PC-9 (cell line): ENCODE measurements around the gene KRT39. TPM values are rescaled to one million over a fixed set of nuclear protein-coding genes. Genes with fewer than 3 reads are reported as not detected.

Experiments used
- BruUV-seq: library from RNA; stranded (reverse); fragments of 400-500 nt; replicated peaks from 2 replicates; lab custom pipeline; 2021; lab: Mats Ljungman, UMichigan
- CTCF ChIA-PET: fragments of 300-600 bp; sonication (Branson Sonifier 250); formaldehyde crosslinking; loops from one replicate; lab custom pipeline; 2022; ENCODE audit warnings: antibody characterized with exemption; lab: Charles Lee
- POLR2A ChIA-PET: fragments of 300-600 bp; sonication (Branson Sonifier 250); formaldehyde crosslinking; loops from one replicate; lab custom pipeline; 2022; ENCODE audit warnings: antibody characterized with exemption; ENCODE audit not compliant: unreplicated experiment; lab: Charles Lee
- DNase-seq, 2 experiments: peaks; one replicate each; pipeline versions ENCODE4 v3.0.0 to v3.0.0-alpha.2; 2015 to 2022; ENCODE audit warnings: mixed read lengths in 1 of 2
- H2AFZ ChIP-seq: fragments of 200-600 bp; sonication (generic); 2 replicates; pipeline ENCODE4 v1.8.1; 2017; ENCODE audit warnings: antibody characterized with exemption
- H3F3A ChIP-seq: fragments of 200-600 bp; sonication (generic); 2 replicates; pipeline ENCODE4 v1.8.1; 2017; ENCODE audit warnings: antibody characterized with exemption, mild to moderate bottlenecking, low read depth; ENCODE audit not compliant: insufficient read depth
- H3K27ac ChIP-seq: fragments of 200-600 bp; sonication (generic); 2 replicates; pipeline ENCODE4 v1.6.1; 2016; ENCODE audit warnings: mixed run types
- H3K27me3 ChIP-seq: fragments of 200-600 bp; sonication (generic); 2 replicates; pipeline ENCODE4 v1.6.1; 2016; ENCODE audit warnings: low read depth, mixed run types; ENCODE audit not compliant: insufficient read depth
- H3K36me3 ChIP-seq: fragments of 200-600 bp; sonication (generic); 2 replicates; pipeline ENCODE4 v1.6.1; 2016; ENCODE audit warnings: low read depth, mixed run types
- H3K4me1 ChIP-seq: fragments of 200-600 bp; sonication (generic); replicated peaks from 2 replicates; pipeline ENCODE4 v1.6.1; 2016; ENCODE audit warnings: mixed run types; ENCODE audit not compliant: insufficient read depth
- H3K4me2 ChIP-seq: fragments of 200-600 bp; sonication (generic); 2 replicates; pipeline ENCODE4 v1.6.1; 2017; ENCODE audit warnings: mixed run types
- H3K4me3 ChIP-seq: fragments of 200-600 bp; sonication (generic); 2 replicates; pipeline ENCODE4 v1.6.1; 2016; ENCODE audit warnings: mixed run types
- H3K79me2 ChIP-seq: fragments of 200-600 bp; sonication (generic); 2 replicates; pipeline ENCODE4 v1.6.1; 2017; ENCODE audit warnings: low read depth, mixed run types
- H3K9me2 ChIP-seq: fragments of 200-600 bp; sonication (generic); 2 replicates; pipeline ENCODE4 v1.8.1; 2017; ENCODE audit warnings: mild to moderate bottlenecking; ENCODE audit not compliant: insufficient read depth
- H3K9me3 ChIP-seq: fragments of 200-600 bp; sonication (generic); 2 replicates; pipeline ENCODE4 v1.8.1; 2016; ENCODE audit warnings: low read depth; ENCODE audit not compliant: insufficient read depth
- H4K20me1 ChIP-seq: fragments of 200-600 bp; sonication (generic); 2 replicates; pipeline ENCODE4 v1.8.1; 2017; ENCODE audit not compliant: insufficient read depth
- EZH2 ChIP-seq: fragments of 200-600 bp; sonication (generic); IDR thresholded peaks from 2 replicates; pipeline ENCODE4 v1.8.0; 2017; ENCODE audit warnings: antibody characterized with exemption, low read depth
- intact Hi-C: fragments of 100-400 bp; cut with micrococcal nuclease; formaldehyde crosslinking; loops from one replicate; pipeline ENCODE4 v1.10.0; 2022; ENCODE audit not compliant: unreplicated experiment
- total RNA-seq: library from RNA; stranded (reverse); gene quantifications from 2 replicates; pipeline ENCODE4 v1.2.3, GENCODE V29; 2021
- TF ChIP-seq, protein P1 (sequence below): fragments of 200-600 bp; sonication (generic); conservative IDR thresholded peaks from 2 replicates; pipeline ENCODE4 v1.6.1; 2017; ENCODE audit warnings: mixed run types, antibody characterized with exemption, mild to moderate bottlenecking, moderate library complexity

Gene KRT39
- total RNA-seq, 1 experiment from 2014 or later = not detected

DNA sequence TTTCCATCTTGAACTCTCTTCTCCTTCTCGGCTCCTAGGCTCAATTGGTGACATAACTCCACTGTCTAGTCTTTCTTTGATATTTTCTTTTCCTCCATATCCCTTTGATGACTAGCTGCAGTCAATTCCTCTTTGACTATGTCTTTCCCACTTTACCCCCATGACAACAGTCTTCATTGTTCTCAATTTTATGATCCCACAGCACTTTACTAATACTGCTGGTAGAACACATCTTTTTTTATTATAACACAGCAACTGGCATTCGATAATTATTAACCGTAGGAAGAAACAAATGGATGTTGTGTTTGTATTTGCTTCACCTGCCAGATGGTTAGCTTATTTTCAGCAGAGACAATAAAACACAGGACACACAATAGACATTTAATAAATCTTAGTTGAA, 25.9 kb upstream of the KRT39 start:
- POLR2A ChIA-PET = no interaction called here
- Histone ChIP-seq H3K4me1 (no peaks in the 10 kb centered on the region), H3K27ac (no peak overlapping the region), H3K4me2 (no peak overlapping the region), H3K9me2 (0 out of 2 replicates have a peak, but pooled peaks cover 3% of the 10 kb centered on the region), H3K27me3 (no peaks in the 10 kb centered on the region), H3F3A (no peaks in the 10 kb centered on the region), H3K9me3 (no peaks in the 10 kb centered on the region; the same call in 1 of the 2 replicates), H3K79me2 (no peaks in the 10 kb centered on the region), H4K20me1 (no peaks in the 10 kb centered on the region), H2AFZ (no peak overlapping the region), H3K4me3 (no peak overlapping the region), H3K36me3 (no peaks in the 10 kb centered on the region)
- TF ChIP-seq EZH2 = no peak
- TF ChIP-seq, protein P1, sequence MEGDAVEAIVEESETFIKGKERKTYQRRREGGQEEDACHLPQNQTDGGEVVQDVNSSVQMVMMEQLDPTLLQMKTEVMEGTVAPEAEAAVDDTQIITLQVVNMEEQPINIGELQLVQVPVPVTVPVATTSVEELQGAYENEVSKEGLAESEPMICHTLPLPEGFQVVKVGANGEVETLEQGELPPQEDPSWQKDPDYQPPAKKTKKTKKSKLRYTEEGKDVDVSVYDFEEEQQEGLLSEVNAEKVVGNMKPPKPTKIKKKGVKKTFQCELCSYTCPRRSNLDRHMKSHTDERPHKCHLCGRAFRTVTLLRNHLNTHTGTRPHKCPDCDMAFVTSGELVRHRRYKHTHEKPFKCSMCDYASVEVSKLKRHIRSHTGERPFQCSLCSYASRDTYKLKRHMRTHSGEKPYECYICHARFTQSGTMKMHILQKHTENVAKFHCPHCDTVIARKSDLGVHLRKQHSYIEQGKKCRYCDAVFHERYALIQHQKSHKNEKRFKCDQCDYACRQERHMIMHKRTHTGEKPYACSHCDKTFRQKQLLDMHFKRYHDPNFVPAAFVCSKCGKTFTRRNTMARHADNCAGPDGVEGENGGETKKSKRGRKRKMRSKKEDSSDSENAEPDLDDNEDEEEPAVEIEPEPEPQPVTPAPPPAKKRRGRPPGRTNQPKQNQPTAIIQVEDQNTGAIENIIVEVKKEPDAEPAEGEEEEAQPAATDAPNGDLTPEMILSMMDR = no peak
- CTCF ChIA-PET = no interaction called here
- DNase-seq = no peak
- intact Hi-C loops = no loop called here
- BruUV-seq = no TSS peak

DNA sequence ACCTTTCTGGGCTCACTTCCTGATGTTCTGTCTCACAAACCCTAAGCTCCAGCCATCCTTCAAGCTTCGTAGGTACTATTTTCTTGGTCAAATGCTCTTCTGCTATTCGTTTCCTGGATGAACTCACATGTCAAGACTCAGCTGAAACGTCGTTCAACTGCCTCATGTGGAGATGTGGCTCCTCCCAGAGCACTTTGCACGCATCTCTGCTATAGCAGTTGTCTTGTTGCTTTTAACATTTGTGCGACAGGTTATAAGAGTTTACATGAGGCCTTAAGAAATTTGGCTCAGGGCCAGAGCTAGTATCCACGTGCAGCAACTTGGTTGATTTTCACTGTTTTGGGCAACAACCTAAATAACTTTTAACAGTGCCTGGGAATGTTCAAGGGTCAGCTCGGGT, 20.2 kb upstream of the KRT39 start:
- no peak overlapping the region for H3K4me2 ChIP-seq
- ChIA-PET CTCF (interaction anchor here (0.6 kb wide), 1 partner anchor 371 kb away, joined by 4 read pairs; no protein-coding TSS in a partner anchor), POLR2A (no interaction called here)
- TF ChIP-seq, protein P1 = no peak
- no peak for TF ChIP-seq EZH2
- no peaks in the 10 kb centered on the region for H3F3A ChIP-seq
- no peak overlapping the region for H3K27ac ChIP-seq
- DNase-seq = no peak
- no peaks in the 10 kb centered on the region; the same call in 1 of the 2 replicates for H3K9me3 ChIP-seq
- no peaks in the 10 kb centered on the region for H4K20me1 ChIP-seq
- intact Hi-C loops = no loop called here
- H3K4me1 ChIP-seq = no peaks in the 10 kb centered on the region
- no peak overlapping the region for H2AFZ ChIP-seq
- H3K36me3 ChIP-seq = no peaks in the 10 kb centered on the region
- H3K9me2 ChIP-seq = 0 out of 2 replicates have a peak, but pooled peaks cover 3% of the 10 kb centered on the region
- H3K4me3 ChIP-seq = no peak overlapping the region
- no TSS peak for BruUV-seq
- H3K79me2 ChIP-seq = no peaks in the 10 kb centered on the region
- no peaks in the 10 kb centered on the region for H3K27me3 ChIP-seq

DNA sequence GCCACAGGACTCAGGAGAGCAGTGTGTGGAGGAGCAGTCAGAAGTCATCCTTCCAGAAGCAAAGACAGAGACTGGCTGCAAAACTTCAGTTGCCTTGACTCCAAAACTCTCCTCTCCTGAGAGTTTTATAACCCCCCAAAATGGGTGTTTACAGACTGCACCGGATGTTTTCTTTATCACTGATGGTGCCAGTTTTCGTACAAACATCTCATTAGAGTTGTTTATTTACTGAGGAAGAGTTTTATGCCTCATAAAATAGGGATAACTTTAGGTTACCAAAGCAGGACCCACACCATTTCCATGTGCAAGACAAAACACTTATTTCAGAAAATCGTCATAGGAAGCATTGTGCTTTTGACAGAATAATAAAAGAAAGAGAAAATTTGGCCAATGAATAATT, 17.5 kb upstream of the KRT39 start, which contains the start of gene KRT40:
Gene KRT40, minus strand, starts transcription at position 101 of the 400 bp plus-strand sequence. Its CDS starts 53 bp downstream, at position 48.
- H3K9me3 ChIP-seq = no peaks in the 10 kb centered on the region
- no peaks in the 10 kb centered on the region for H4K20me1 ChIP-seq
- no peak within 1 kb of the TSS for H3K4me2 ChIP-seq
- no peaks in the 10 kb centered on the region for H3K9me2 ChIP-seq
- no peak within 1 kb of the TSS; the same call in 1 of the 2 replicates for H2AFZ ChIP-seq
- H3K79me2 ChIP-seq = no peaks in the 10 kb centered on the region
- H3K4me3 ChIP-seq = no peak within 1 kb of the TSS
- no peak within 1 kb of the TSS for H3K27ac ChIP-seq
- POLR2A ChIA-PET = interaction anchor here (0.6 kb wide), 1 partner anchor 148 kb away, joined by 3 read pairs; no protein-coding TSS in a partner anchor
- no peak for DNase-seq
- BruUV-seq = no TSS peak
- H3K4me1 ChIP-seq = no peaks in the 10 kb centered on the region
- CTCF ChIA-PET = no interaction called here
- intact Hi-C loops = no loop called here
- H3F3A ChIP-seq = no peaks in the 10 kb centered on the region
- no peaks in the 10 kb centered on the region for H3K27me3 ChIP-seq
- H3K36me3 ChIP-seq = no peaks in the 10 kb centered on the region
- TF ChIP-seq, protein P1 = no peak
- TF ChIP-seq EZH2 = no peak
